ENCODE data around the gene ATP6V0A4.

ATP6V0A4 gene

DNA sequence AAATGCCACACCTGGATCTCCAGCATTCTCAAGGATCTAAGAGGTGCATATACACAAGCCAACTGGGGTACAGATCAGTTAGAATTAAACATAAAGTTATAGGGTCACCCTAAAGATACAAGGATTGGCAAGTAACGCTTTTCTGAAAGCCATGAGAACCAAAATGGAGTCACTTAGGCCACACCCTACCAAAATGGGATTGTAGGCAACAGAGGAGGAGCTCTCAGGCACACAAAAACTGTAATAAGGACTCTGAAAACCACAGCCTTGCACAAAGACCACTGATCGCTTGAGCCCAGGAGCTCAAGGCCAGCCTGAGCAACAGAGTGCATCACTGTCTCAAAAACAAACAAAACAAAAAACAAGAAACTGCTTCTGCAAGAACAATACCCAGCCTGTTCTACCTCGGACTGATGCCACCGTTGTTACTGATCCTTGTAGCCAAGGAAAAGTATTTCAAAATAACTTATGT, 132.3 kb downstream of the ATP6V0A4 start:
- no peaks in the 10 kb centered on the region for H3K36me3 ChIP-seq (ENCODE audit: control insufficient read depth in 1 of 2, insufficient read depth in 2 of 2, low read length in 2 of 2)
- no peak overlapping the region for H3K9ac ChIP-seq (ENCODE audit: low read depth in 1 of 2, low read length in 2 of 2)
- no peak overlapping the region for H3K4me3 ChIP-seq (ENCODE audit: low read depth in 1 of 2, low read length in 2 of 2)
- peaks cover 0 to 4% of the 10 kb centered on the region in 2 donors for H3K4me1 ChIP-seq (ENCODE audit: control insufficient read depth in 1 of 2, insufficient read depth in 2 of 2, low read length in 2 of 2)
- H3K27ac ChIP-seq (ENCODE audit: low read depth, low read length) = no peak overlapping the region
- H3K27me3 ChIP-seq (ENCODE audit: control insufficient read depth in 1 of 2, insufficient read depth in 2 of 2, low read length in 2 of 2) = no peaks in the 10 kb centered on the region
- no peaks in the 10 kb centered on the region for H3K9me3 ChIP-seq (ENCODE audit: control insufficient read depth in 1 of 2, low read length in 2 of 2)

DNA sequence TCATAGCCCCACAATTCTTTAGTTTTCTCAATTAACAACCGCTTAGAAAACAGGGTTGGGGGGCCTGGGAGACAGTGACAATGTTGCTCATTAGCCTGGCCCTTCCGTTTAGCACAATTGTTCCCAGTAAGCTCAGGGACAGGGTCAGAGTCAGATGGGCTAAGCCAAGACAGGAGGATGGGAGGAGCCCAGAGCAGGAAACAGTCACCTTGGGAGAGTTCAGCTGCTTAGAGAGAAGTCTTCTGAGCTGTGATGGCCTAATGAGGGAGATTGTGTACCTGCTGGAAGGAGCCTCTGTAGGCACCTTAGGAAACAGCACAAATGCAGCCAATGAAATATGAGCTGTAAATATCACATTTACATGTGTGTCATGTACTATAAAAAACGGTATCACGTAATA, 132.7 kb downstream of the ATP6V0A4 start:
- Histone ChIP-seq H3K27me3 (ENCODE audit: control insufficient read depth in 1 of 2, insufficient read depth in 2 of 2, low read length in 2 of 2) (no peaks in the 10 kb centered on the region), H3K9ac (ENCODE audit: low read depth in 1 of 2, low read length in 2 of 2) (no peak overlapping the region), H3K4me3 (ENCODE audit: low read depth in 1 of 2, low read length in 2 of 2) (no peak overlapping the region), H3K4me1 (ENCODE audit: control insufficient read depth in 1 of 2, insufficient read depth in 2 of 2, low read length in 2 of 2) (peaks cover 0 to 4% of the 10 kb centered on the region in 2 donors), H3K9me3 (ENCODE audit: control insufficient read depth in 1 of 2, low read length in 2 of 2) (no peaks in the 10 kb centered on the region), H3K36me3 (ENCODE audit: control insufficient read depth in 1 of 2, insufficient read depth in 2 of 2, low read length in 2 of 2) (no peaks in the 10 kb centered on the region), H3K27ac (ENCODE audit: low read depth, low read length) (no peak overlapping the region)

GRCh38 chr7:138663725-138664710, 134.0 kb downstream of the ATP6V0A4 start:
- peaks cover 0 to 4% of the 10 kb centered on the region in 2 donors for H3K4me1 ChIP-seq (ENCODE audit: control insufficient read depth in 1 of 2, insufficient read depth in 2 of 2, low read length in 2 of 2)
- no peaks in the 10 kb centered on the region for H3K36me3 ChIP-seq (ENCODE audit: control insufficient read depth in 1 of 2, insufficient read depth in 2 of 2, low read length in 2 of 2)
- no peaks in the 10 kb centered on the region for H3K27me3 ChIP-seq (ENCODE audit: control insufficient read depth in 1 of 2, insufficient read depth in 2 of 2, low read length in 2 of 2)
- H3K9ac ChIP-seq (ENCODE audit: low read depth in 1 of 2, low read length in 2 of 2) = peak overlapping the region in 1 of 2 donors; percentile 49
- no peaks in the 10 kb centered on the region for H3K9me3 ChIP-seq (ENCODE audit: control insufficient read depth in 1 of 2, low read length in 2 of 2)
- H3K4me3 ChIP-seq (ENCODE audit: low read depth in 1 of 2, low read length in 2 of 2) = peak overlapping the region; percentile 54 to 69
- H3K27ac ChIP-seq (ENCODE audit: low read depth, low read length) = no peak overlapping the region

GRCh38 chr7:138662991-138663320, 135.0 kb downstream of the ATP6V0A4 start:
- Histone ChIP-seq H3K4me1 (ENCODE audit: control insufficient read depth in 1 of 2, insufficient read depth in 2 of 2, low read length in 2 of 2) (peaks cover 0 to 4% of the 10 kb centered on the region in 2 donors), H3K9me3 (ENCODE audit: control insufficient read depth in 1 of 2, low read length in 2 of 2) (no peaks in the 10 kb centered on the region), H3K27me3 (ENCODE audit: control insufficient read depth in 1 of 2, insufficient read depth in 2 of 2, low read length in 2 of 2) (no peaks in the 10 kb centered on the region), H3K36me3 (ENCODE audit: control insufficient read depth in 1 of 2, insufficient read depth in 2 of 2, low read length in 2 of 2) (no peaks in the 10 kb centered on the region), H3K4me3 (ENCODE audit: low read depth in 1 of 2, low read length in 2 of 2) (no peak overlapping the region), H3K27ac (ENCODE audit: low read depth, low read length) (no peak overlapping the region), H3K9ac (ENCODE audit: low read depth in 1 of 2, low read length in 2 of 2) (no peak overlapping the region)

DNA sequence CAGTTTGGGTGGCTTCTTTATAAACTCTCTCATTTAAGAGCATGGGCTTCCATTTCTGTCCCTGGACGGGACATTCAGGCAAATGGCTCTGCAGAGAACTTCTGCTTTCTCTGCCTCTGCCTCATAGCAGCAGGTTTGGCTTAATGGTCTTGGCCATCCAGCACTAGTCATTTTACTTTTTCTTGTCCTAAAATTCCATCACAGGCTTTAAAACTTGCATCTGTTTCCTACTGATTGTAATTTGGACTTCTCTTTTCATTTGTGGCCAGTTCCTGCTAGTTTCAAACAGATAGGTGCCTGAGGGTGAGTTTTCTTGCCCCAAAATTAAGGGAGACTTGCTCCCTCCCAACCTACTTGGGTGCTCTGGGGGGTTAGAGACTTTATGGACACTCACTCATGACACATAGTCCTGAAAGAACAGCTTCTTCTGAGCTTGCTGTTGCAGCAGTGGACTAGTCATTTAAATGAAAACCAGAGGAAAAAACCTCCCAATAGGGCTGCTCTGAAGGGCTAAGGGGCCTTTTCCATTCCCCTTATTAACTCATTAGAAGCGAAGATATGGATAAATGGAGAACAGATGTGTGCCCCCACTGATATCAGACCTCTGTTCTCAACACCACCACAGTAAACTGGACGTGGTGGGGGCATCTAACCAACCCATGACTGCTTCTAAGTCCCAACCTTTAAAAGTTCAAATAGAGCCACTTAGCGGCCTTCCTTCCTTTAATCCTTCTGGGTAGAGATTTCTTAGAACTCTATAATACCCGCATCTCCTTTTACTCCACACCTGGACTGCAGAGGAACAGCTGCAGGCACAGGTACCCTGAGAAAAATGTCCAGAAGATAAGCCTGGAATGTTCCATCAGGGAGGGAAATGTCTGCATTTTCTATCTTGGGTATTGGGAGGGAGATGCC, 135.7 kb downstream of the ATP6V0A4 start:
- no peak overlapping the region for H3K9ac ChIP-seq (ENCODE audit: low read depth in 1 of 2, low read length in 2 of 2)
- no peaks in the 10 kb centered on the region for H3K9me3 ChIP-seq (ENCODE audit: control insufficient read depth in 1 of 2, low read length in 2 of 2)
- H3K27ac ChIP-seq (ENCODE audit: low read depth, low read length) = no peak overlapping the region
- H3K36me3 ChIP-seq (ENCODE audit: control insufficient read depth in 1 of 2, insufficient read depth in 2 of 2, low read length in 2 of 2) = no peaks in the 10 kb centered on the region
- peaks cover 0 to 4% of the 10 kb centered on the region in 2 donors for H3K4me1 ChIP-seq (ENCODE audit: control insufficient read depth in 1 of 2, insufficient read depth in 2 of 2, low read length in 2 of 2)
- H3K27me3 ChIP-seq (ENCODE audit: control insufficient read depth in 1 of 2, insufficient read depth in 2 of 2, low read length in 2 of 2) = no peaks in the 10 kb centered on the region
- H3K4me3 ChIP-seq (ENCODE audit: low read depth in 1 of 2, low read length in 2 of 2) = no peak overlapping the region

GRCh38 chr7:138661069-138661635, 136.8 kb downstream of the ATP6V0A4 start:
- peaks cover 0 to 4% of the 10 kb centered on the region in 2 donors for H3K4me1 ChIP-seq (ENCODE audit: control insufficient read depth in 1 of 2, insufficient read depth in 2 of 2, low read length in 2 of 2)
- no peaks in the 10 kb centered on the region for H3K9me3 ChIP-seq (ENCODE audit: control insufficient read depth in 1 of 2, low read length in 2 of 2)
- H3K4me3 ChIP-seq (ENCODE audit: low read depth in 1 of 2, low read length in 2 of 2) = no peak overlapping the region
- no peaks in the 10 kb centered on the region for H3K36me3 ChIP-seq (ENCODE audit: control insufficient read depth in 1 of 2, insufficient read depth in 2 of 2, low read length in 2 of 2)
- no peak overlapping the region for H3K9ac ChIP-seq (ENCODE audit: low read depth in 1 of 2, low read length in 2 of 2)
- H3K27ac ChIP-seq (ENCODE audit: low read depth, low read length) = no peak overlapping the region
- H3K27me3 ChIP-seq (ENCODE audit: control insufficient read depth in 1 of 2, insufficient read depth in 2 of 2, low read length in 2 of 2) = no peaks in the 10 kb centered on the region

DNA sequence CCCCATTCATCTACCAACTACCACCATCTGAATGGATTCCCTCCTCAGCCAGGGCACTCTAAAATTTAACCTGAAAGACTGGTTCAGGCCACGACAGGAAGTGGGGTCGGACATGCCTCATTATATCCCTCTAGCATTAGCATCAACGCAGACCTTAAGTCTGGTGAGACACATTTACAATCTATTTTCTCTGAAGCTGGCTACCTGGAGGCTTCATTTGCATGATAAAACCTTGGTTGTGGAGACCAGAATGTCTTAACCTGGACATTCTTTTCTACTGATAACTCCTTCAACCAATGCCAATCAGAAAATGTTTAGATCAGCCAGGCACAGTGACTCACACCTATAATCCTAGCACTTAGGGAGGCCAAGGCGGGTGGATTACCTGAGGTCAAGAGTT, 139.1 kb downstream of the ATP6V0A4 start:
- H3K9ac ChIP-seq (ENCODE audit: low read depth in 1 of 2, low read length in 2 of 2) = no peak overlapping the region
- H3K4me1 ChIP-seq (ENCODE audit: control insufficient read depth in 1 of 2, insufficient read depth in 2 of 2, low read length in 2 of 2) = no peaks in the 10 kb centered on the region
- no peak overlapping the region for H3K27ac ChIP-seq (ENCODE audit: low read depth, low read length)
- no peak overlapping the region for H3K4me3 ChIP-seq (ENCODE audit: low read depth in 1 of 2, low read length in 2 of 2)
- peaks cover 0 to 5% of the 10 kb centered on the region in 2 donors for H3K9me3 ChIP-seq (ENCODE audit: control insufficient read depth in 1 of 2, low read length in 2 of 2)
- no peaks in the 10 kb centered on the region for H3K36me3 ChIP-seq (ENCODE audit: control insufficient read depth in 1 of 2, insufficient read depth in 2 of 2, low read length in 2 of 2)
- no peaks in the 10 kb centered on the region for H3K27me3 ChIP-seq (ENCODE audit: control insufficient read depth in 1 of 2, insufficient read depth in 2 of 2, low read length in 2 of 2)

GRCh38 chr7:138657854-138658386, 140.1 kb downstream of the ATP6V0A4 start:
- Histone ChIP-seq H3K27ac (ENCODE audit: low read depth, low read length) (no peak overlapping the region), H3K36me3 (ENCODE audit: control insufficient read depth in 1 of 2, insufficient read depth in 2 of 2, low read length in 2 of 2) (no peaks in the 10 kb centered on the region), H3K27me3 (ENCODE audit: control insufficient read depth in 1 of 2, insufficient read depth in 2 of 2, low read length in 2 of 2) (no peaks in the 10 kb centered on the region), H3K9ac (ENCODE audit: low read depth in 1 of 2, low read length in 2 of 2) (no peak overlapping the region), H3K4me3 (ENCODE audit: low read depth in 1 of 2, low read length in 2 of 2) (no peak overlapping the region), H3K4me1 (ENCODE audit: control insufficient read depth in 1 of 2, insufficient read depth in 2 of 2, low read length in 2 of 2) (no peaks in the 10 kb centered on the region), H3K9me3 (ENCODE audit: control insufficient read depth in 1 of 2, low read length in 2 of 2) (peaks cover 0 to 5% of the 10 kb centered on the region in 2 donors)

DNA sequence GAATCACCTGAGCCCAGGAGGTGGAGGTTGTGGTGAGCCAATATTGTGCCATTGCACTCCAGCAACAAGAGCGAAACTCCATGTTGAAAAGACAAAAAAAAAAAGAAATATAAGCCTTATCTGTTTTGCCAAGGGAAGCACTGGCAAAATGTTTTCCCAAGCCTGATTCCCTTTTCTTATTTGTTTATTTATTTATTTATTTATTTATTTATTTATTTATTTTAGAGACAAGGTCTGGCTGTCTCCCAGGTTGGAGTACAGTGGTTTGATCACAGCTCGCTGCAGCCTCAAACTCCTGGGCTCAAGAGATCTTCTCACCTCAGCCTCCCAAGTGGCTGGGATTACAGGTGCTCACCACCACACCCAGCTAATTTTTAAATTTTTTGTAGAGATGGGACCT, 141.0 kb downstream of the ATP6V0A4 start:
- H3K36me3 ChIP-seq (ENCODE audit: control insufficient read depth in 1 of 2, insufficient read depth in 2 of 2, low read length in 2 of 2) = no peaks in the 10 kb centered on the region
- H3K9ac ChIP-seq (ENCODE audit: low read depth in 1 of 2, low read length in 2 of 2) = no peak overlapping the region
- peaks cover 0 to 5% of the 10 kb centered on the region in 2 donors for H3K9me3 ChIP-seq (ENCODE audit: control insufficient read depth in 1 of 2, low read length in 2 of 2)
- no peak overlapping the region for H3K4me3 ChIP-seq (ENCODE audit: low read depth in 1 of 2, low read length in 2 of 2)
- H3K27me3 ChIP-seq (ENCODE audit: control insufficient read depth in 1 of 2, insufficient read depth in 2 of 2, low read length in 2 of 2) = no peaks in the 10 kb centered on the region
- no peak overlapping the region for H3K27ac ChIP-seq (ENCODE audit: low read depth, low read length)
- no peaks in the 10 kb centered on the region for H3K4me1 ChIP-seq (ENCODE audit: control insufficient read depth in 1 of 2, insufficient read depth in 2 of 2, low read length in 2 of 2)
